PFSK-1 (cell line): ENCODE measurements around the gene PBX4.

Source experiments
- POLR2AphosphoS5 ChIP-seq: IDR thresholded peaks from 2 replicates; pipeline ENCODE4 v1.6.1; 2012; ENCODE audit warnings: low read depth, mild to moderate bottlenecking, control low read depth, low read length, moderate library complexity
- SIN3A ChIP-seq: IDR thresholded peaks from 2 replicates; pipeline ENCODE4 v1.6.1; 2012; ENCODE audit warnings: mild to moderate bottlenecking, low read length, moderate library complexity, borderline replicate concordance; ENCODE audit not compliant: insufficient read depth

GRCh38 chr19:19562665-19563347, 55.7 kb downstream of the PBX4 start:
- no peak for TF ChIP-seq POLR2AphosphoS5
- TF ChIP-seq SIN3A: no peak
